ENCODE measurements around the gene DLG2. TPM values are rescaled to one million over a fixed set of nuclear protein-coding genes. Genes with fewer than 3 reads are reported as not detected.
"Not testable (repeated sequence)": the region's sequence is repeated elsewhere in the genome, so short reads cannot be mapped to it uniquely, and the experiment has no call there.

DLG2 gene
- total RNA-seq, 1 donor from 2014 or later, result 7.2 TPM

DNA sequence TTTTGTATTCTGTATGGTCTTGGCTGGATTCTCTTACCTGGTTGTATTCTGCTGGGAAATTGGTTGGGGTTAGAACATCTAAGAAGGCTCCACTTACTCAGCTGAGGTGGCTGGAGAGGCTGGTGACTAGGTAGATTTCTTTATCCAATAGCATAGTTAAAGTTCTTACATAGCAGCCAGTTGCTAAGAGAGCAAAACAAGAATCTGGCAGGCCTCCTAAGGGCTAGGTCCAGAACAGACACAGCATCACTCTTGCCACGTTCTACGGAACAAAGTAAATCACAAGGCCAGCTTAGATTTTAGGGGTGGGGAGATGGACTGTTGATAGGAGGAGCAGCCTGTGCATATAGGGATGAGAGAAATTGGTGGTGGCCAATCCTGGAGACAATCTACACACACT is 2199.6 kb downstream of the DLG2 start:
- intact Hi-C loops (cut with DNase I), result no loop called here
- no peak overlapping the region for H3K27ac ChIP-seq
- no peaks in the 10 kb centered on the region for H3K36me3 ChIP-seq
- peaks cover 7% of the 10 kb centered on the region for H3K9me3 ChIP-seq
- no peaks in the 10 kb centered on the region for H3K4me1 ChIP-seq
- no peak overlapping the region for H3K4me3 ChIP-seq
- ATAC-seq, result no peak
- no peaks in the 10 kb centered on the region for H3K27me3 ChIP-seq (ENCODE audit: low read depth)
- no peak for DNase-seq
- TF ChIP-seq, protein P1, sequence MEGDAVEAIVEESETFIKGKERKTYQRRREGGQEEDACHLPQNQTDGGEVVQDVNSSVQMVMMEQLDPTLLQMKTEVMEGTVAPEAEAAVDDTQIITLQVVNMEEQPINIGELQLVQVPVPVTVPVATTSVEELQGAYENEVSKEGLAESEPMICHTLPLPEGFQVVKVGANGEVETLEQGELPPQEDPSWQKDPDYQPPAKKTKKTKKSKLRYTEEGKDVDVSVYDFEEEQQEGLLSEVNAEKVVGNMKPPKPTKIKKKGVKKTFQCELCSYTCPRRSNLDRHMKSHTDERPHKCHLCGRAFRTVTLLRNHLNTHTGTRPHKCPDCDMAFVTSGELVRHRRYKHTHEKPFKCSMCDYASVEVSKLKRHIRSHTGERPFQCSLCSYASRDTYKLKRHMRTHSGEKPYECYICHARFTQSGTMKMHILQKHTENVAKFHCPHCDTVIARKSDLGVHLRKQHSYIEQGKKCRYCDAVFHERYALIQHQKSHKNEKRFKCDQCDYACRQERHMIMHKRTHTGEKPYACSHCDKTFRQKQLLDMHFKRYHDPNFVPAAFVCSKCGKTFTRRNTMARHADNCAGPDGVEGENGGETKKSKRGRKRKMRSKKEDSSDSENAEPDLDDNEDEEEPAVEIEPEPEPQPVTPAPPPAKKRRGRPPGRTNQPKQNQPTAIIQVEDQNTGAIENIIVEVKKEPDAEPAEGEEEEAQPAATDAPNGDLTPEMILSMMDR (IDR thresholded peaks at IDR 0.05), result no peak

DNA sequence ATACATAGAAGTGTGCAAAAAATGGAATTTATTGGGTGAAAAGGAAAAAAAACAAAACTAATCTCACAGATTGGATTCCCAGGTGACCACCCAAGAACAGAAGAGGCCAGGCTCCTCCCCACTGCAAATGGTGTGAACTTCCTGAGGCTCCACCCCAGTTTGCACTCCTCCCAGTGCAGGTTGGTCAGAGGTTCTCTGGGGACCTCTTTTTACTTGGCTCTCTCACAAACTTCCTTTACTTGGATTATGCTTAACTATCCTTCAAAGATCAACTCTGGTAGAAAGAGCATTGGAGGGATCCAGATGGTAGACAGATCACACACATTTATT is 2202.0 kb downstream of the DLG2 start:
- TF ChIP-seq, protein P1 (IDR thresholded peaks at IDR 0.05), result no peak
- DNase-seq (no peak), ATAC-seq (no peak)
- Histone ChIP-seq H3K4me1 (no peaks in the 10 kb centered on the region), H3K9me3 (peaks cover 9% of the 10 kb centered on the region), H3K27me3 (ENCODE audit: low read depth) (no peaks in the 10 kb centered on the region), H3K27ac (no peak overlapping the region), H3K36me3 (no peaks in the 10 kb centered on the region), H3K4me3 (no peak overlapping the region)
- intact Hi-C loops (cut with DNase I), result no loop called here

DNA sequence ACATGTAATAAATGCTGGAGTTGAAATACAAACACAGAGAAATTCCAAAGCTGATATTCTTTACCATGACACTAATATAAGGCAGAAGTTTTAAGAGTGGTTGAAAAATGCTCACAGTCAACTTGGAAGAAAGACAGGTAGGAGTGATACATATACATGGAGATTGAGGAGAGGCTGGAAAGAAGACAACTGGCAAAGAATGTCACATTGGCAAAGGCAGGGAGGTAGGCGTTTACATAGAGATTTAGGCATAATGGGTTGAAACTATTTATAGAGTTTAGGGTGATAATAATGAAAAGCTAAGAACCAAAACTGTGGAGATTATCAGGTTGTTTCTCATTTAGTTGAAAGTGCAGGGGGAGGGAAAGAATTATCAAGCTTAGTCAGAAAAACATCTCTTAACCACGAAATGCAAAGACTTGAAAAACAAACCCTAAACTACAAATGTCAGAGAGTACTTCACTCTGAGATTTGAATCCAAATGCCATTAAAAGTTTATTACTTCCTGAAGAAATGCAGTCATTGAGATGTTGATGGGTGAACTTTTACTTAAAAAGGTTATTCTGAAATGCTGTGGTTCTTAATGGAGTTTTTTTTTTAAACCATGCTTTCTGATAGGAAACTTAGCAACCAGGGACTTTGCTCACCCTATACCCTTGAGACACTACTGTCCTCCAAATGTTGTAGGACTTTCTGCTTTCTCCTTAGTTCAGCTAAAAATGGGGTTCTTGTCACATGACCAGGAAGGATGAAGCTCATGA is 2202.6 kb downstream of the DLG2 start:
- H3K9me3 ChIP-seq, result peaks cover 9% of the 10 kb centered on the region
- no peaks in the 10 kb centered on the region for H3K36me3 ChIP-seq
- DNase-seq (no peak), ATAC-seq (no peak)
- intact Hi-C loops (cut with DNase I), result no loop called here
- TF ChIP-seq, protein P1 (IDR thresholded peaks at IDR 0.05), result no peak
- H3K27me3 ChIP-seq (ENCODE audit: low read depth), result no peaks in the 10 kb centered on the region
- H3K4me3 ChIP-seq, result no peak overlapping the region
- H3K27ac ChIP-seq, result no peak overlapping the region
- no peaks in the 10 kb centered on the region for H3K4me1 ChIP-seq

DNA sequence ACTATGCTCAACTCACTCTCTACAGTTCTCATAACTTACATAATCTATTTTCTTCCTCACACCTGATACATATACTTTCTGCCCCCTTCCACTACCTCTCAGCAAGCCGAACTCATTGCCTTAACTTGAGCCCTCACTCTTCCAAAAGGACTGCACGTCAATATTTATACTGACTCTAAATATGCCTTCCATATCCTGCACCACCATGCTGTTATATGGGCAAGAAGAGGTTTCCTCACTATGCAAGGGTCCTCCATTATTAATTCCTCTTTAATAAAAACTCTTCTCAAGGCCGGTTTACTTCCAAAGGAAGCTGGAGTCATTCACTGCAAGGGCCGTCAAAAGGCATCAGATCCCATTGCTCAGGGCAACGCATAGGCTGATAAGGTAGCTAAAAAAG is 2204.5 kb downstream of the DLG2 start:
- H3K36me3 ChIP-seq; H3K27me3 ChIP-seq (ENCODE audit: low read depth); H3K4me1 ChIP-seq; H3K9me3 ChIP-seq; H3K27ac ChIP-seq; intact Hi-C loops (cut with DNase I); DNase-seq; H3K4me3 ChIP-seq; ATAC-seq: not testable (repeated sequence)

DNA sequence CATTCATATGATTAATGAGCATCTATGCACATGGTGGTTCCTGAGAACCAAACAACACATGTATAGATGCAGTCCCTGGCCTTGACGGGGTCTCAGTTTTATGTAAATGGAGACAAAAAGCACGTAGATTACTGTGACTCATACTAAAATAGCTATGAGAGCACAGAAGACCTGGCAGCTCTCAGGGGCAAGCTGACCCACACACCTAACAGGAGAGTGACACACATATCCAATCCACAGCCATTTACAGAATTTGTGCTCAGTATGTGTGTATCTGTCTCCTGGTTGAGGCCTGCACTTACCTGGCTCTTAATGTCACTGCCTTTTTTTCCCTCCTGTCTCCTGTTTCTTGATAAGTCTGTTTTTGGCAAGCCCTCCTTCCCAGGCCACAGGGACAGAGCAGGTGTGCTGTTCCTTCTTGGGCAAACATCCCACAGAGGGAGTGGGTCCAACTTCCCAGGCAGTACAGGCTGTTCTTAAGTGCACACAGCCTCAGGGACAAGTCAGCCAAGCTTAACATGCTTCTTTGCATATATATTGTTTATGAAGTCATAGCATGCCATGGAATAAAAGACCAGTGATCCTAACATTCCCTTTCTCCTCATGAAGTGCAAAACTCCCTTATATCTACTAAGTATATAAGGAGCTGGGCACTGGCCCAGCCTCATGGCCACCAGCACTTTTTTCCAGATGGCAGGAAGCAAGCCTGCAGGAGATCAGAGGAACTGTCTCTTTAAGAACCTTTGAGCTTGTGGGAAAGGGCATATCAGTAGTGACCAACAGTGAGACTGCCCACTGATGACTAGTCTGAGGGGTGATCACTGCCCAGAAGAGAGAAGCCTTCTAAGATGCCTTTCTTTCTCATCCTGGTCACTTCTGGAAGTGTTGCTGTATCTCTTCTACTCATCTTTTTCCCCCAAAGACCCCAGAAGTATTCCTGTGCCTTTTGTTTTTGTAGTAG is 2216.3 kb downstream of the DLG2 start:
- no peak overlapping the region for H3K4me3 ChIP-seq
- intact Hi-C loops (cut with DNase I), result no loop called here
- ATAC-seq, result no peak
- H3K9me3 ChIP-seq, result no peaks in the 10 kb centered on the region
- TF ChIP-seq, protein P1 (IDR thresholded peaks at IDR 0.05), result no peak
- H3K27me3 ChIP-seq (ENCODE audit: low read depth), result no peaks in the 10 kb centered on the region
- DNase-seq, result no peak
- no peak overlapping the region for H3K27ac ChIP-seq
- H3K36me3 ChIP-seq, result no peaks in the 10 kb centered on the region
- H3K4me1 ChIP-seq, result no peaks in the 10 kb centered on the region

DNA sequence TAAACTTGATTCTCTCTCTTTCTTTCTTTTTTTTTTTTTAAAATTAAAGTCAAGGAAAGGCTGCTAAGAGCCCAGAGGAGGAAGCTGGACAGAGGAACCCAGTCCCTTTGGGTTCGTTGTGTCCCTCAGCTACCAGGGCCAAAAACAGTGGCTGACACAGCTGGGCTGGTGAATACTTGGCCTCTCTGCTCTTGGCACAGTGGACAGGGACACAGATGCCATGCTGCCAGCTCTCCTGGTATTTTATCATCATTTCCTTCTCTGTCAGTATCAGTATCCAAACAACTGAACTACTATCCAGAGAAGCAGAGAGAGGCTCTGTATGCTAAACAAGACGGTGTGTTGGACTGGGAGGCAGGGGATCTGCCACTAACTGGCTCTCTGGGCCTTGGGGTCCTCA is 2217.3 kb downstream of the DLG2 start:
- Histone ChIP-seq H3K4me3 (no peak overlapping the region), H3K9me3 (no peaks in the 10 kb centered on the region), H3K27me3 (ENCODE audit: low read depth) (no peaks in the 10 kb centered on the region), H3K36me3 (no peaks in the 10 kb centered on the region), H3K27ac (no peak overlapping the region), H3K4me1 (no peaks in the 10 kb centered on the region)
- TF ChIP-seq, protein P1 (IDR thresholded peaks at IDR 0.05), result no peak
- ATAC-seq, result no peak
- intact Hi-C loops (cut with DNase I), result no loop called here
- no peak for DNase-seq
